Natural killer cell treated with Interleukin-12 subunit alpha and Interleukin-12 subunit beta and Interleukin-15 and Interleukin-18, amount 100 ng/mL, for 72 hours (primary cell): ENCODE measurements around the gene RPS27L. TPM values are rescaled to one million over a fixed set of nuclear protein-coding genes. Genes with fewer than 3 reads are reported as not detected.
"Not testable (repeated sequence)": the region's sequence is repeated elsewhere in the genome, so short reads cannot be mapped to it uniquely, and the experiment has no call there.

ENCODE experiments used
- ATAC-seq, 2 donors: fragments of 150-1000 bp; cut with Tn5 transposase in 1 of 2; sonication (Bioruptor Pico), chemical (Tn5 transposase) in 1 of 2; 2 replicates each; pipeline ENCODE4 v1.10.0; 2021
- DNase-seq: peaks from one replicate; pipeline ENCODE4 v3.0.0; 2022; ENCODE audit warnings: low spot score
- H3K27ac Mint-ChIP-seq, 2 donors: 1 replicate in 1 of 2; 2 replicates in 1 of 2; pipeline ENCODE4 v1.8.0; 2022; ENCODE audit warnings: mixed read lengths in 2 of 2, mild to moderate bottlenecking in 1 of 2, moderate library complexity in 1 of 2
- H3K27me3 Mint-ChIP-seq, 2 donors: 1 replicate in 1 of 2; 2 replicates in 1 of 2; pipeline ENCODE4 v1.8.0; 2022; ENCODE audit warnings: mixed read lengths in 2 of 2
- H3K36me3 Mint-ChIP-seq: one replicate; pipeline ENCODE4 v1.8.0; 2022; ENCODE audit warnings: mixed read lengths
- H3K4me1 Mint-ChIP-seq, 2 donors: 1 replicate in 1 of 2; 2 replicates in 1 of 2; pipeline ENCODE4 v1.8.0; 2022; ENCODE audit warnings: low read depth in 2 of 2, mixed read lengths in 2 of 2, mild to moderate bottlenecking in 1 of 2
- H3K4me3 Mint-ChIP-seq: one replicate; pipeline ENCODE4 v1.8.0; 2022; ENCODE audit warnings: mixed read lengths
- H3K9me3 Mint-ChIP-seq: 2 replicates; pipeline ENCODE4 v1.8.0; 2022; ENCODE audit warnings: mixed read lengths
- total RNA-seq, 2 donors: library from RNA; stranded (reverse); gene quantifications; one replicate each; pipeline ENCODE4 v1.2.3, GENCODE V29; 2022

The RPS27L gene
- total RNA-seq, 2 donors from 2014 or later, result 41.6 to 112 TPM

- Mint-ChIP-seq H3K4me3 (no peak overlapping the region), H3K9me3 (no peaks in the 10 kb centered on the region), H3K4me1 (peaks cover 0 to 2% of the 10 kb centered on the region in 2 donors), H3K36me3 (no peaks in the 10 kb centered on the region), H3K27me3 (peaks cover 6 to 9% of the 10 kb centered on the region in 2 donors), H3K27ac (no peak overlapping the region)
- no peak for DNase-seq
- ATAC-seq, result no peak
These were observed 45.8 kb downstream of the RPS27L start for GRCh38 chr15:63111481-63111880.

- DNase-seq, result no peak
- Mint-ChIP-seq H3K4me1 (peaks cover 0 to 5% of the 10 kb centered on the region in 2 donors), H3K4me3 (no peak overlapping the region), H3K36me3 (no peaks in the 10 kb centered on the region), H3K27ac (no peak overlapping the region), H3K27me3 (peaks cover 8 to 9% of the 10 kb centered on the region in 2 donors), H3K9me3 (no peaks in the 10 kb centered on the region)
- no peak for ATAC-seq
These were observed 46.8 kb downstream of the RPS27L start for GRCh38 chr15:63110428-63111026.

GRCh38 chr15:63109920-63110319 is 47.4 kb downstream of the RPS27L start:
- Mint-ChIP-seq H3K9me3 (no peaks in the 10 kb centered on the region), H3K27ac (no peak overlapping the region), H3K4me1 (peaks cover 4 to 12% of the 10 kb centered on the region in 2 donors), H3K27me3 (peaks cover 8 to 9% of the 10 kb centered on the region in 2 donors), H3K4me3 (no peak overlapping the region), H3K36me3 (no peaks in the 10 kb centered on the region)
- ATAC-seq (no peak), DNase-seq (no peak)

GRCh38 chr15:63109498-63109897 is 47.8 kb downstream of the RPS27L start:
- no peaks in the 10 kb centered on the region for H3K9me3 Mint-ChIP-seq
- peaks cover 4 to 15% of the 10 kb centered on the region in 2 donors for H3K4me1 Mint-ChIP-seq
- H3K4me3 Mint-ChIP-seq, result no peak overlapping the region
- H3K27ac Mint-ChIP-seq, result no peak overlapping the region
- ATAC-seq (no peak), DNase-seq (no peak)
- peaks cover 8 to 9% of the 10 kb centered on the region in 2 donors for H3K27me3 Mint-ChIP-seq
- H3K36me3 Mint-ChIP-seq, result no peaks in the 10 kb centered on the region

- H3K4me3 Mint-ChIP-seq, result no peak overlapping the region
- peaks cover 8 to 9% of the 10 kb centered on the region in 2 donors for H3K27me3 Mint-ChIP-seq
- H3K4me1 Mint-ChIP-seq, result peaks cover 4 to 17% of the 10 kb centered on the region in 2 donors
- no peak for DNase-seq
- no peaks in the 10 kb centered on the region for H3K9me3 Mint-ChIP-seq
- no peak overlapping the region for H3K27ac Mint-ChIP-seq
- H3K36me3 Mint-ChIP-seq, result no peaks in the 10 kb centered on the region
- ATAC-seq, result no peak
These were observed 49.3 kb downstream of the RPS27L start for GRCh38 chr15:63107895-63108546.

GRCh38 chr15:63105354-63105753 is 51.9 kb downstream of the RPS27L start:
- peak; percentile 66 for DNase-seq
- H3K4me3 Mint-ChIP-seq, result peak overlapping the region; percentile 51
- not testable (repeated sequence) for H3K36me3 Mint-ChIP-seq, H3K27me3 Mint-ChIP-seq, H3K9me3 Mint-ChIP-seq
- peaks cover 4 to 17% of the 10 kb centered on the region in 2 donors for H3K4me1 Mint-ChIP-seq
- ATAC-seq, result peak in 1 of 2 donors; percentile 75
- H3K27ac Mint-ChIP-seq, result peak overlapping the region; percentile 37 to 58

GRCh38 chr15:63104727-63105126 is 52.5 kb downstream of the RPS27L start:
- Mint-ChIP-seq H3K36me3 (no peaks in the 10 kb centered on the region), H3K27ac (peak overlapping the region; percentile 37 to 58), H3K9me3 (no peaks in the 10 kb centered on the region), H3K4me3 (peak overlapping the region; percentile 51), H3K27me3 (peaks cover 8 to 9% of the 10 kb centered on the region in 2 donors), H3K4me1 (peaks cover 4 to 17% of the 10 kb centered on the region in 2 donors)
- DNase-seq (no peak), ATAC-seq (peak in 1 of 2 donors; percentile 79)

- no peaks in the 10 kb centered on the region for H3K36me3 Mint-ChIP-seq
- H3K4me3 Mint-ChIP-seq, result no peak overlapping the region
- no peak overlapping the region for H3K27ac Mint-ChIP-seq
These were observed 53.9 kb downstream of the RPS27L start for GRCh38 chr15:63103416-63103815.

GRCh38 chr15:63099581-63099980 is 57.7 kb downstream of the RPS27L start:
- DNase-seq, H3K4me1 Mint-ChIP-seq, H3K27ac Mint-ChIP-seq, ATAC-seq, H3K9me3 Mint-ChIP-seq, H3K36me3 Mint-ChIP-seq, H3K4me3 Mint-ChIP-seq, H3K27me3 Mint-ChIP-seq: not testable (repeated sequence)

More at GRCh38 chr15:63103416-63103815, 53.9 kb downstream of the RPS27L start:
- H3K9me3 Mint-ChIP-seq, result no peaks in the 10 kb centered on the region
- peaks cover 0 to 2% of the 10 kb centered on the region in 2 donors for H3K27me3 Mint-ChIP-seq
- DNase-seq (no peak), ATAC-seq (no peak)
- H3K4me1 Mint-ChIP-seq, result peaks cover 4 to 17% of the 10 kb centered on the region in 2 donors

- not testable (repeated sequence) for H3K36me3 Mint-ChIP-seq, H3K27me3 Mint-ChIP-seq, DNase-seq, ATAC-seq, H3K27ac Mint-ChIP-seq, H3K4me1 Mint-ChIP-seq, H3K9me3 Mint-ChIP-seq, H3K4me3 Mint-ChIP-seq
These were observed 58.4 kb downstream of the RPS27L start for GRCh38 chr15:63098901-63099300.

Other genes starting within 250 kb of the RPS27L start
- 10 to 100 TPM in 1 of 2 donors, 1 to 10 TPM in 1; 7.0 to 12.1 TPM for gene TPM1, start 114.7 kb downstream of the RPS27L start, total RNA-seq
- 10 to 100 TPM; 16.7 to 43.6 TPM for gene LACTB, start 35.6 kb downstream of the RPS27L start, total RNA-seq
- 100 to 1,000 TPM in 1 of 2 donors, 10 to 100 TPM in 1; 49.1 to 113 TPM for gene RAB8B, start 32.1 kb upstream of the RPS27L start, total RNA-seq
- 10 to 100 TPM in 1 of 2 donors, 1 to 10 TPM in 1; 8.7 to 14.7 TPM for gene APH1B, start 120.1 kb upstream of the RPS27L start, total RNA-seq
- not detected for gene CA12, start 224.4 kb upstream of the RPS27L start, total RNA-seq